Measurements from ENCODE around the gene STAC2.
A peak's percentile ranks its signal among the peaks of the same experiment; 100 is the strongest.
"Not testable (repeated sequence)": the region's sequence is repeated elsewhere in the genome, so short reads cannot be mapped to it uniquely, and the experiment has no call there.

Gene STAC2, protein sequence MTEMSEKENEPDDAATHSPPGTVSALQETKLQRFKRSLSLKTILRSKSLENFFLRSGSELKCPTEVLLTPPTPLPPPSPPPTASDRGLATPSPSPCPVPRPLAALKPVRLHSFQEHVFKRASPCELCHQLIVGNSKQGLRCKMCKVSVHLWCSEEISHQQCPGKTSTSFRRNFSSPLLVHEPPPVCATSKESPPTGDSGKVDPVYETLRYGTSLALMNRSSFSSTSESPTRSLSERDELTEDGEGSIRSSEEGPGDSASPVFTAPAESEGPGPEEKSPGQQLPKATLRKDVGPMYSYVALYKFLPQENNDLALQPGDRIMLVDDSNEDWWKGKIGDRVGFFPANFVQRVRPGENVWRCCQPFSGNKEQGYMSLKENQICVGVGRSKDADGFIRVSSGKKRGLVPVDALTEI

DNA sequence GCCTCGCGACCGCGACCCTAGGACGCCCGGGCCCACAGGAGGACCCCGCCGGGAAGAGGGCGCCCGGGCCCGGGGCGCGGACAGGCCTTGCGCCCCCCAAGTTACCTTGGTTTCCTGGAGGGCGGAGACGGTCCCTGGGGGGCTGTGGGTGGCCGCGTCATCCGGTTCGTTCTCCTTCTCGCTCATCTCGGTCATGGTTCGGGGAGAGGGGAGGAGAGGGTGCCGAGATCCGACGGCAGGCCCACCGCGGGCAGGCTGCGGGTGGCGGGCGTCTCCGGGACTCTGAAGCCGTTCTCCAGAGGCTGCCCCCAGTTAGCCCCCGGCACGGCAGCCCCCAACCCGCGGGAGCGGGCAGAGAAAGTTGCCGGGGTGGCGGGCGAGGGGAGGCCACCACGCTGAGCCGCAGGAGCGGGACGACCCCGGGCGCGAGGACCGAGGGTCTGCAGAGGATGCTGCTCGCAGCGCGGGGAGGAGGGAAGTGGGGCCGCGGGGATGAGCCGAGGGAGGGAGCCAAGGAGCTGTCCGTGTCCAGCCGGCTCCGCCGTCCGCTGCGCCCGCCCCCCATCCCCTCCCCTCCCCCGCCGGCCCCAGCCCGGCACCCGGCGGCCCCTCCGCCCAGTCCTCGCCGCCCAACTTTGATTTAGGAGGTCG lies at the start of gene STAC2:
TSS of gene STAC2 (minus strand) at position 638 of the 651 bp plus-strand sequence. CDS start at position 195, 443 bp downstream.
- DNase-seq: peak in 1 of 2 donors; percentile 37

DNA sequence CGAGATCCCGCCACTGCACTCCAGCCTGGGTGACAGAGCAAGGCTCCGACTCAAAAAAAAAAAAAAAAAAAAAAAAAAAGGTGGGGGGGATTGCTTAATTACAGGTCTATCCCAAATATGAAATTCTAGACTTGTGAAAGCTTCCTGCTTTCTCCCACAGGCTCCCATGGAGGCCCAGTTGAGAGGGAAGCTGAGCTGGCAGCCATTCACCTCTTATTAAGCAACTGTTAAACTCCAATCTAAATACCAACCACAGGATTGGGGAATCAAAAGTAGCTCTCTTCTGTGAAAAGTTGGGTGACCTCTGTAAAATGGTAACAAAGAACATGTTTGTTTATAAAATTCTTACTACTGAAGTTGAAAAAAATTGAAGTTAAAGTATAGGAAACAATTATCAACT lies 45.8 kb upstream of the STAC2 start:
- no peak for DNase-seq

DNA sequence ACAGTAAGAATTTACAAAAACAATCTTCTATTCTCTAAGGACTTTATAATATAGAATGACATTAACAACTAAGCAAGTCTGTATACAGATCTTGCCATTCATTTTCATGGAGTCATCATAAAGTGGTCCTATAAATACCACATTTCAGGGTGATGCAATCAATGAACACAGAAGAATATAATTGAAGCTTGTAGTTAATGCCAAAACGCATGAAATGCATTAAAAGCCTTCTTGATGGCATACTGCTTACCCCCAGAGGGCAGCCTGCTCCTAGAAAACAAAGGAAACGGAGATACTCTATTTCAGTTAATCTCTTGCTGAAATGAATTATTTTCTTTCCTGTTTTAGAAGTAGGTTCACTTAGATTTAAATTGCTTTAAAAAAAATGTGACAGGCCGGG lies 45.2 kb upstream of the STAC2 start:
- DNase-seq: peak in 1 of 2 donors; percentile 1

DNA sequence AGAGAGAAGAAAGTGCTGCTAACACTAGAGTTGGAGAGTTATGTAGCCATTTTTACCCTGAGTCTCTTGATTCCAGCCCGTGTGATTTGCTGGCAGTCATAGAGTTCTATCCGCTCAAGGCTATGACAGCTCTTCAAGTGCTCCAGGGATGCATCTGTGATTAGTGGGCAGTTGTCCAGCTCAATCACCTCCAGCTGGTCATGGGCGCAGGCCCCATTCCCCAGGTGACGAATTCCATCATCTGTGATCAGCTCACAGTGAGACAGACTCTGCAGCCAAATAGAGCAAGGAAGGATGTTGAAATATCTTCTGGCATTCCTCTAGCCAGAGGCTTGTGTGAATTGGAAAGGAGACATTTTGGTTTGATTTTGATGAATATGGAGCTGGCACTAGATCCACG lies 38.4 kb upstream of the STAC2 start:
- DNase-seq: no peak

DNA sequence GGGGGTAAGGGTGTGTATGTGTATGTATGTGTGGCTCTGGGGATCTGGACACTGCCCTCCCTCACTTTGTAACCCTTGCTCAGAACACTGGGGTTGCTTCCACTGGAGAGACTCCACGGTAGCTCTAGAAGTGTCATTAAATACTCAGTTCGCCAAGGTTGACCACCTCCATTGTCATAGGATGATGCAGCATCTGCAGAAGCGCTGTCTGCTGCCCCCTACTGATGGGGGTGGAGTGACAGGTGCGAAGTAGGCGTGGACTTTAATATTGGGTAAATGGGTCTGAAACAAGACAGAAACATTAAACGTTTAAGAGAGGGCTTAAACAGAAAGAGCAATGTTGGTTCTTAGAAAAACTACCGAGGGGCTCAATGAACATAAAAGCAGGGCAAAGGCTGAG lies 35.5 kb upstream of the STAC2 start:
- peak in 1 of 2 donors; percentile 26 for DNase-seq

DNA sequence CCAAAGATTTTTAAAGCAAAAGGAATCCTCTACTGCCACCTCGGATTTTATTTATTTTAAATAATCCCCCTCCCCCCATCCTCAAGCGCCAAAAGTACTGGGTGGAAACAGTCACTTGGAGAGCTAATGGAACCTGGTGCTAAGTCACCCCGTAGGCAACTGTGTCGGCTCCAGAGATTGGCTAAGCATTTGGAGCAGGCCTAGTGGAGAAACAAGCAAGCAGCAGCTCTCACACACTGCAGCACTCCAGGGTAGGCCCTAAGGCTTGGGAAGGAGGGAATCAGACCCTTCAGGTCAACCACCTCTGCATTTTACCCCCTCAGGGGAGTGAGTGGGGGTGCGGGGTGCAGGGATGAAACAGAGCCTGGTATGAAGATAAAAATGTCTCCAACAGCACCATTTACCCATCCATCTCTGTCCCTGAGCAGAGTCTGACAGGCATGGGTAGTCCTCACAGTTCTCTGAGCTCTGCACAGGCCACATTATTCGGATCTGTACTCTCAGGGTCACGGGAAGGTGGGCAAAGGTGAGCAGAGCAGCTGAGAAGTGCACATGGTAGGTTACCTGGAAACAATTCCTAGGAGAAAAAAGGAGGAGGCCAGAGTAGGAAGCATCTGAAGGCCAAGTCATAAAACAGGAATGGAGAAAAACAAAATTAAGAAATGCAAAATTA lies 27.2 kb upstream of the STAC2 start:
- no peak for DNase-seq

DNA sequence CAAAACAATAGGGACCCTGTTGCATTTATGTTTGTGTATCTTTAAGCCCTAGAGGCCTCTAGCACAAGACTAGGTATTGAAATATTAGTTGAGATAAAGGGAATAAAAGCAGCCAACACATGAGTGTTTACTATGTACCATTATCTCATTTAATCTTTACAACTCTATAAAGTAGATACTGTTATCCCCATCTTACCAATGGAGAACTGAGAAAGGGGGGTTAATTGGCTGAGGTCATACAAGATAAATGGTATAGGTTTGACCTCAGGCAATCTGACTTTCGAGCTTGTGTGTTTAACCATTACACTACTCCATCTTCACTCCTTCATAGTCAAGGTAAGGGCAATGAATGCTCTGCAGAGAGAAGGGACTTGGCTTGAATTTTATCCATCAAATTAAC lies 26.3 kb upstream of the STAC2 start:
- DNase-seq: no peak

DNA sequence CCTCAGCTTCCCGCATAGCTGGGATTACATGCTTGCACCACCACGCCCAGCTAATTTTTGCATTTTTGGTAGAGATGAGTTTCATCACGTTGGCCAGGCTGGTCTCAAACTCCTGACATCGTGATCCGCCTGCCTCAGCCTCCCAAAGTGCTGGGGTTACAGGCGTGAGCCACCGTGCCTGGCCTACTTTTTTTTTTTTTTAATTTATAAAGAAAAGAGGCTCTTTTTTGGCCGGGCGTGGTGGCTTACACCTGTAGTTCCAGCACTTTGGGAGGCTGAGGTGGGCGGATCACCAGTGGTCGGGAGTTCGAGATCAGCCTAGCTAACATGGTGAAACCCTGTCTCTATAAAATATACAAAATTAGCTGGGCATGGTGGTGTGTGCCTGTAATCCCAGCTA lies 24.3 kb upstream of the STAC2 start:
- not testable (repeated sequence) for DNase-seq

DNA sequence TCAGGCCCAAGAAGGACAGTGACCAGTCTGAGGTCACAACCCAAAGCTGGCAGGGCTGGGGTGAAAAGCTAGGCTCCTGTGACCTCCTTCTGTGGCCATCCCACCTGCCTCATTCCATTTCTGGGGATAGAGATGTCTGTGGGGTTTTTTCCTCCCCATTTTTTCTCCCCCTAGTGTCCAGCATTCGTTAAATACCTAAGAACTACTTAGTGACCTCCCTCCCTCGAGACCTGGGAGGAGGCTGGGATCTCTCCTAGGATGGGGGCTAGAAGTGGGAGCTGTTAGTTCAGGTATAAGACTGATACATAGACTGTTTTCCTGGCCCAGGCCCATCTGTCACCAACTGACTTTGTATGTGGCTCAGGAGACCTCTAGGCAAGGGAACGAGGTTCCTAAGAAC lies 20.5 kb upstream of the STAC2 start:
- no peak for DNase-seq

DNA sequence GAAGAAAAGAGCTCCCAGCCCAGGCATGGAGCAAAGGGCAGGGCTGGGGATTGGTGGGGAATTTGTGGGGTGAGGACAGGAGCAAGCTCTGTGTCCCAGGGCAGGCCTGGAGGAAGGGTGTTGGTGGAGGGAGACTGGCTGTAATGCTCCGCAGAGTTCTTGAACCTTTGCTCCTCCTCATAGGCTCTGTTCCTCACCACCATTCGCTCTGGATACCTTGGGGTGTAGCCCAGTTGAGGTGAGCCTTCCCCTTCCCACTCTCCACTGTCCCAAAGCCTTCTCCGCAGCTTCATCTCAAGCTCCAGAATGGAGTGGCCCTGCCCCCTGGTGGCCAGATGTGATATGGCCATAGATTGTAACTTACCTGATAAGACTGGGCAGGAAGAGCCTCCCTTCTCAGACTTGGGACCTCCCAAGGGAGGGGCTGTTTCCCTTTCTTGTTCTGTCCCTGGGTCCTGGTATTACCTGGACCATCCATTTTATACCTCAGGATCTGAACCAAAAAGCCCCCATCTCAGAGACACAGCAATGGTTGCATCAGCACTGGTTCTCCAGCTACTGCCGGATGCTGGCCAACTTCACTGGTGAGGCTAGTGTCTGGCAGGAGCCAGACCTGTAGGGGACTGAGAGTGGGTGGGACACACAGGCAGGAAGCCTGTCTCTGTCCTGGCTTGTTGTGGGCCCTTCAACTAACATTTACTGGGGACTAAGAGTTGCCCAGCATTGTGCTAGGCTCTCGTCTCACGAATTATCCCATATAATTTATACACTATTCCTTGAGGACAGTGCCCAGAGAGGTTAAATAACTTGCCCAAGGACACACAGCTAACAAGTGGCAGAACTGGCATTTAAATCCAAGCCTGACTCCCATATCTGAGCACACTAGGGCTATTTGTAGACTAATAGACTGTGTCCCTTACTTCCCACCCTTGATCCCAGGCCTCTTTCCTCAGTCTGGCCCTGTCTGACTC lies 19.1 kb upstream of the STAC2 start:
- peak; percentile 77 to 84 for DNase-seq

DNA sequence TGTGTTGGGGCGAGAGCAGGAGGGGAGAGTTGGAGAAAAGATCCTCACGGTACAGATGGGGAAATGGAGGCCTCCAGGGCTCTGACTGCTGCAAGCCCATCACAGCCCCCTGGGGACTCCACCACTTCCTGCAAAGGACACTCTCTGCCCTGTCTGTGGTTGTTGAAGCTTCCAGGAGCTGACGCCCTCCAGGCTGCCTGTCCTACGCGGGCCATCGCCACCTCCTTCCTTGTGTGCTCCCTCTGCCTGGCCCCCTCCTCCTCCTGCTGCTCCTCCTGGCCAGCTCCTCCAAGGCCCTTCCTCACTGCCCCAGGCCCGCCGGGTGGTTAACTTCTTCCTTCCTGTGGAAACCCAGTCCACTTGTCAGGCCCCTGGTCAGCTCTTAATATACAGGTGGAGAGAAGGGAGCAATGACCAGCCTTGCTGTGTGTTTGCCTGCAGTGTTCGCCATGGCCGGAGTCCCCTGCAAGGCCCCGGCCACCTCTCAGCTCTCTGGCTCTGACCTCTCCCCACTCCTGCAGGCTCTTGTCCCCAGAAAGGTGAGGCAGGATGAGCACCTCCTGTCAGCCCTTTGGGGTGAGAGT lies 18.4 kb upstream of the STAC2 start:
- DNase-seq: no peak

DNA sequence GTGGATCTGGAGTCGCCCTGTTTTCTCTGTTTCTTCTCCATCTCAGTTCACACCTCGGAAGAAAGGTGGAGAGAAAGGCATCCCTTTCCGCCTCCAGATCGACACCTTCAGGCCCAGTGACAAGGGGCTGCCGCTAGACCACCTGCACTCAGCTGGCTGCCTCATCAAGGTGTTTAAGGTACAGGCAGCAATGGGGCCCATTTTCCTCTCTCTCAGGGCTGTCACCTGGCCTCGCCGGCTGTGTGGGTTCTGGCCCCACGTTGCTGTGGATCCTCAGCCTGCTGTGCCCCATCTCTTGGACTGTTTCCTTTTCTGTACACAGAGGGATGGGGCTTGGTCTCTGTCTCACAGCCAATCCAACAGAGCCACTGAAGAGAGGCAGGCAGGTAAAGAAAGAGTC lies 17.4 kb upstream of the STAC2 start:
- no peak for DNase-seq

DNA sequence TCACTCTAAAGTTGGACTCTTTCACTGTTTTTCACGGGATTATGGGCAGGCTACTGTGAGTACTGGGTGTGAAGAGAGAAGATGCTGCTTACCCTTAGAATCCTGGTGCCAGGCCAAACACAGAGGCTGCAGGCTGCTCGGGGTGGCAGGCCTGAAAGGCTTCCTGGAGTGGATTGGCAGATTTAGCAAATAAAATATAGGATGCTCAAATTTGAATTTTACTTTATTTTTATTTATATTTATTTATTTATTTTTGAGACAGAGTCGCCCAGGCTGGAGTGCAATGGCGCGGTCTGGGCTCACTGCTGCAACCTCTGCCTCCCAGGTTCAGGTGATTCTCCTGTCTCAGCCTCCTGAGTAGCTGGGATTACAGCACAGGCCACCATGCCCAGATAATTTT lies 14.9 kb upstream of the STAC2 start:
- no peak for DNase-seq

DNA sequence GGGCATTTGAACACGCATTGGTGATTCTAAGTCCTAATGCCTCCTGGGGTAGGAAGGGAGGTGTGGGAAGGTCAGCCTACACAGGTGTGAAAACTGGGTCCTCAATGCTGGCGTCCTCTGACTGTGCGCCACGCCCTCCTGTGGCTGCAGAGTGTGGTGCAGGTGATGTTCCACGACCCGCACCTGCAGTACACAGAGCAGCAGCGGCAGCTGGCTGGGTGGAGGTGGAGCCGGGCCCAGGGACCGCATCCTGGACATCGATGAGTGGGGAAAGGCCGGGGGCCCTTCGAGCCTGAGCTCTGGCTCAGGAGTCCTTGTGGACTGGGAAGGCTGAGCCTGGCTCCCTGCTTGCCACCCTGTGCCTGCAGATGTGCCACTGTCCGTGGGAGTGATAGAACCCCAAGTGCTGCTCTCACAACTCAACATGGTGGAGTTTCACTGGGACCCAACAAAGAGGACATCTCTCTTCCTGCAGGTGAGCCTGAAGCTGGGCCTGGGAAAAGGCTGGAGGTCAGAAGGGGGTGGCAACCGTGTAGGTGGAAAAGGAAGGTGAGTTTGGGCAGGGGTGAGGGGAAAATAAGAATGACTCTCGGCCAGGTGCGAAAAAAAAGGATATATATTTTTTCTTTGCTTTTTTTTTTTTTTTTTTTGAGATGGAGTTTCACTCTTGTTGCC lies 14.0 kb upstream of the STAC2 start:
- peak; percentile 77 to 79 for DNase-seq

DNA sequence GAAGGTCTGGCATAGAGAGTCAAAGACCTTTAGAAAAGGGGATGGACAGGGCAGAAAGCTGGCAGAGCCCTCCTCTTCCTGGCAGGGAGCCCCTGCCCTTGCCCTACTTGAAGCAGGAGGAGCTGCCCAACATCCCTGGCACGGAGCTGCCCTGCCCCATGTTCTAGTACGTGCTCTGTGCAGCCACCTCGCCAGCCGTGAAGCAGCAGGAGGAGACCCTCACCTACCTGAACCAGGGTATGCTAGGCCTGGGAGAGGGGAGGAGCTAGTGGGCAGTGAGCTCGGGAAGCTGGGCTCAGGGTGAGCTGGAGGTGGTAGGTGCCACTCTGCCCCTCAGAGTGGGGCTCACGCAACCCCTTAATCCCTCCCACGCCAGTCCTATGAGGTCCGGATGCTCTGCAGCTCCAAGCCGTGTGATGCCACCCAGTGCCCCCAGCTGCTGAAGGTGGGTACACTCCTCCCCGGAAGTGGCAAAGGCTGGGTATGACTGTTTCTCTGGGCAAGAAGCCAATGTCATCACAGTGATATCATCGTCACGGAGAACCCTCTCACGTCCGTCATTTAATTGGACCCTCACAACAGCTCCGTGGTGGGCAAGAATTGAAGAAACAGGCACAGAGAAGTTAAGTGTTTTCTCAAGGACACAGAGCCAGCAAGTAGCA lies 12.7 kb upstream of the STAC2 start:
- peak; percentile 88 to 89 for DNase-seq

DNA sequence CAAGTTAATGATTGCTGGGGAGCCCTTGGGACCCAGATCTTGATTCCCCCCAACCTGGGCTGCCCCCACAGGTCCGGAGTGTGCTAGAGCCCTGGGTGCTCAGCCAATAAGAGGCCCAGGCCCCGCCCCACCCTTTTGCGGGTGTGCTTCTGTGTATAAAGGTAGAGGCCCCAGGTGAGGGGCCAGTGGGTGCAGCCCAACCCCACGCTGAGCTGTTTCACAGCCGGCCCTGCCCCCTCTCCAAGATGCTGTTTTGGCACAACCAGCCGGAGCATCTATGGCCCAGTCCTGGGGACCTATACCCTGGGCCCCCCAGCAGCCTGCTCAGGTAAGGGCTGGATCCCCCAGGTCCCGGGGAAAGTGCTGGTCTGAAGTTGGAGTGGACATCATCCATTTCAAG lies 11.8 kb upstream of the STAC2 start:
- no peak for DNase-seq

DNA sequence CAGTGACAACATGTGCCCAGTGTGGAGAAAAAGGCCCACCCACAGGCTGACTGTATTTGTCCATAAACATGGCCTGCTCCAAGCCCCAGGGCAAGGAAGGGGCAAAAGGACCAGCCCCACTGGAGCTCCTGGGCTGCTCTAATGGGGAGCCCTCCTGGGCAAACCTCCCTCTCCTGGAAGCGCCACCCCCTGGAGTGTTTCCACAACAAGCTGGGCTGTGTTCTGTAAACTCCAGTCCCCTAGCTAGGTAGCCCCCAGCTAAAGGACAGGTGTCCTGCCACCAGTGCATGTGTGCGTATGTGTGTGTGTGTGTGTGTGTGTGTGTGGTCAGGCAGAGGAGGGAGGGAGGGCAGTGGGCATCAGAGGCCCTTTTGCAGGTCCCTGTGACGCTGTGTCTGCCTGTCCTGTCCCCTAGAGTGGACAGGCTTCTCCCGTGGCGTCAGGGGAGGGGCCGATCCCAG lies 11.3 kb upstream of the STAC2 start:
- no peak for DNase-seq

DNA sequence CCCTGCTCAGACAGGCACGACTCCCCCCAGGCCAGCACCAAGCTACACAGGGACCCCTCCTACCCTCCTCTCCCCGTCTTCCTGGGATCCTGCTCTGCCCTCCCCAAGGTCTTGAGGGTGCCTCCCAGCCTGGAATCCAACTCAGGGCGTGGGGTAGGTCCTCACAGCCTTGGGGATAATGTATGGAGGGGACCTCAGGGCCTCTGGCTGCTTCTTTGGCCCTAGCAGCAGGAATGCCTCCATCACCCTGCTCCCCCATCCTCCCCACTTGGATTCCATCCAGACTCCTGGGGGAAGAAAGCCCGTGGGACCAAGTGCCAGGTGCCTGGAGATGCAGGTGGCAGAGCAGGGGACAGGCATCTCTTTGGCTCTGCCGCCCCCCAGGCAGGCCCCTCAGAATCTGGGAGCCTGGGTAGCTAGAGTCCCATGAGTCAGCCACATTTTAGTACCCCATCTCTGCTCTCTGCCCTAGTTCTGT lies 10.7 kb upstream of the STAC2 start:
- no peak for DNase-seq

DNA sequence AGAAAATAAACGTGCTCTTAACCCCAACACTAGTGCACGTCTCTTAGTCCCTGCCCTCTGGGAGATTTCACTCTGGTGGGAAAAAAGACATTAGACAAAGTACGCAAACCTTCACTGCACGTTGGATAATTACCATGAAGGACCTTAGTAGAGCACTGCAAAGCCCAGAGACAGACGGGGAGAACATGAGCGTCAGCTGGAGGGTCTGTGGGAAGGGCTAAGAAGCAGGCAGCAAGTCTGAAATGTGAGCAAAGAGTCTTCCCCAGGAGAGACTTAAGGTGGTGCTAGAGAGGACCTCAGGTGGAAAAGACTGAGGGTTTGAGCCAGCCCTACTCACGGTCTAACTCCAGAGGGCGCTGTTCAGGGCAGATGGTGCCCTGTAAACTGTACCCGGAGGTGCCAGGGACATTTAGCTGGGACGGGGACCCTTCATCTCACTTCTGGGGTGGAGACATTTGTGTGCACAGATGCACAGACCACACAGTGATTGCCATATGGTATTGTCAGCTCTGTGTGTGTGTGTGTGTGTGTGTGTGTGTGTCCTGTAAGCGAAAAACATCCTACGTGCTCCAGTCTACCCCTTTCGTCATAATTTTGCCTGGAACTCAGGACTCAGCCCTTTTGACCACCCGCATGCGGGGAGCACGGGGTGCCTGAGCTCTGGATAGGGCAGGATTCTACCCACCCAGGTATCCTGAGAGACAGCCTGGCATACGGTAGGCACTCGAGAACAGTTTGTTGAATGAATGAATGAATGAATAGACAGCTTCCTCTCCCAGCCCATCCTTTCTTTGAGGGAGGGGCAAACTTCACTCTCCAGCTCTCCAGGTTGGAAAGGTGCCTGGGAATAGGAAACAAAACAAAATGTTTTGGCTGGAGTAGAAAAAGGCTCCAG lies 10.1 kb upstream of the STAC2 start:
- DNase-seq: peak; percentile 56 to 69
